Aorta (tissue), 5 donors: ENCODE results near the gene GPC3. TPM values are rescaled to one million over a fixed set of nuclear protein-coding genes. Genes with fewer than 3 reads are reported as not detected.
"Not testable (repeated sequence)": the region's sequence is repeated elsewhere in the genome, so short reads cannot be mapped to it uniquely, and the experiment has no call there.

ENCODE experiments used
- ATAC-seq: fragments of 200-7000 bp; cut with Tn5 transposase; one replicate; pipeline ENCODE4 v1.9.1; 2022; ENCODE audit warnings: moderate library complexity; ENCODE audit not compliant: low FRiP score
- DNase-seq, 2 donors: peaks; one replicate each; pipeline ENCODE4 v3.0.0-alpha.2; 2020
- H3K27ac ChIP-seq, 2 donors: one replicate each; pipeline ENCODE4 v1.5.1; 2013; ENCODE audit warnings: low read length in 2 of 2, mild to moderate bottlenecking in 2 of 2, moderate library complexity in 2 of 2, control low read depth in 1 of 2, inconsistent platforms in 1 of 2, low read depth in 1 of 2
- H3K27me3 ChIP-seq, 2 donors: one replicate each; pipeline ENCODE4 v1.6.1; 2013; ENCODE audit warnings: control low read depth in 1 of 2, low read length in 1 of 2, mild to moderate bottlenecking in 1 of 2, moderate library complexity in 1 of 2; ENCODE audit not compliant: insufficient read depth in 2 of 2, control insufficient read depth in 1 of 2
- H3K36me3 ChIP-seq, 2 donors: one replicate each; pipeline ENCODE4 v1.6.1; 2013; ENCODE audit warnings: control low read depth in 1 of 2, low read length in 1 of 2, mild to moderate bottlenecking in 1 of 2; ENCODE audit not compliant: insufficient read depth in 2 of 2, control insufficient read depth in 1 of 2
- H3K4me1 ChIP-seq, 2 donors: one replicate each; pipeline ENCODE4 v1.6.1; 2013; ENCODE audit warnings: low read length in 2 of 2, control low read depth in 1 of 2, mild to moderate bottlenecking in 1 of 2, moderate library complexity in 1 of 2; ENCODE audit not compliant: insufficient read depth in 2 of 2, control insufficient read depth in 1 of 2
- H3K4me3 ChIP-seq, 2 donors: one replicate each; pipeline ENCODE4 v1.5.1; 2013; ENCODE audit warnings: low read length in 2 of 2, control low read depth in 1 of 2, mild to moderate bottlenecking in 1 of 2
- H3K9me3 ChIP-seq: one replicate; pipeline ENCODE4 v1.6.1; 2013; ENCODE audit warnings: mild to moderate bottlenecking, low read length; ENCODE audit not compliant: control insufficient read depth
- WGBS, 2 donors: extraction: QIAGEN DNeasy Blood & Tissue Kit; methylation state at CpG; one replicate each; pipeline ENCODE4 v1.1.7; 2013; 5-methylcytosine and 5-hydroxymethylcytosine counted together
- intact Hi-C, 2 donors: fragments of 100-400 bp; cut with DNase I; formaldehyde crosslinking; loops; one replicate each; pipeline versions ENCODE4 v1.14.2 to v1.15.0; 2022
- polyA plus RNA-seq, 2 donors: library from polyadenylated mRNA; stranded (reverse); fragments of 200-250 nt; gene quantifications; one replicate each; pipeline ENCODE4 v1.2.3, GENCODE V29; 2013
- total RNA-seq, 2 donors: library from RNA; stranded (reverse); fragmentation: NEBNext Ultra II Directional; extraction: Animal tissue kit (Norgen Biotek cat#: 25700); gene quantifications; one replicate each; pipeline ENCODE4 v1.2.1, GENCODE V29; 2021
- donor health status: healthy with polysubstance abuse.
- donor health status: Bipolar disorder and iron deficiency.
- donor health status: DM: no; HTN: no; CAD: no.
- donor health status: DM: no; HTN: no; CAD: no.
- donor health status: DM: yes; HTN: yes; CAD: no.

The GPC3 gene
- total and polyA plus RNA-seq, 4 donors = 1.1 to 13.2 (median 5.0) TPM

DNA sequence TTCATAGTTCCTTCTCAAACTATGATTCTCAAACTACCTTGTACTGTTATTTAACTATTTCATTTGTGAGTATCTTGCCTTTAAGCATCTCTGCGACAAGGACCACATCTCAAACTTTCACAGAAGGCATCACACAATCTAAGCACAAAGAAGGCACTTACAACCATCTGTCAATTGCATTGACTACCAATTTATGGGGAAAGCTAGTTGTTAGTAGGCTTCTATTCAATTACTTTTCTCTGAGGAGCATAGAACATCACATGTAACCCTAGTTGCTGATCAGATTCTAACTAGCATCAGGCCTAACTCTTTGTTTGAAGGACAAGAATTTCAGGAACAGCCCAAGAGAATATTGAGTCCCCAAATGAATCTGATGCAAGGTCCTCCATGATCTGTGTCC is 74.9 kb downstream of the GPC3 start:
- Histone ChIP-seq H3K9me3 (no peaks in the 10 kb centered on the region), H3K36me3 (no peaks in the 10 kb centered on the region), H3K27me3 (no peaks in the 10 kb centered on the region), H3K27ac (no peak overlapping the region), H3K4me1 (peaks cover 0 to 2% of the 10 kb centered on the region in 2 donors), H3K4me3 (no peak overlapping the region)
- intact Hi-C loops = no loop called here
- DNase-seq = no peak
- 92 to 95% methylated on average over 1 of the region's 1 CpG for WGBS, 2 donors
- ATAC-seq = no peak

- no peaks in the 10 kb centered on the region for H3K36me3 ChIP-seq
- peaks cover 0 to 2% of the 10 kb centered on the region in 2 donors for H3K4me1 ChIP-seq
- no peaks in the 10 kb centered on the region for H3K9me3 ChIP-seq
- H3K4me3 ChIP-seq = no peak overlapping the region
- DNase-seq (no peak), ATAC-seq (no peak)
- intact Hi-C loops = no loop called here
- no peak overlapping the region for H3K27ac ChIP-seq
- H3K27me3 ChIP-seq = no peaks in the 10 kb centered on the region
Observed at GRCh38 chrX:133909888-133910287, 75.5 kb downstream of the GPC3 start.

GRCh38 chrX:133908223-133908955 is 77.0 kb downstream of the GPC3 start:
- no peaks in the 10 kb centered on the region for H3K36me3 ChIP-seq
- peaks cover 0 to 2% of the 10 kb centered on the region in 2 donors for H3K4me1 ChIP-seq
- H3K4me3 ChIP-seq = no peak overlapping the region
- intact Hi-C loops = no loop called here
- 58 to 89% methylated on average over 3 of the region's 3 CpGs for WGBS, 2 donors
- no peaks in the 10 kb centered on the region for H3K9me3 ChIP-seq
- DNase-seq = no peak
- no peaks in the 10 kb centered on the region for H3K27me3 ChIP-seq
- no peak overlapping the region for H3K27ac ChIP-seq
- ATAC-seq = no peak

GRCh38 chrX:133907606-133908005 is 77.8 kb downstream of the GPC3 start:
- Histone ChIP-seq H3K4me3 (no peak overlapping the region), H3K27ac (no peak overlapping the region), H3K4me1 (peaks cover 0 to 2% of the 10 kb centered on the region in 2 donors), H3K9me3 (no peaks in the 10 kb centered on the region), H3K27me3 (no peaks in the 10 kb centered on the region), H3K36me3 (no peaks in the 10 kb centered on the region)
- intact Hi-C loops = no loop called here
- ATAC-seq (no peak), DNase-seq (no peak)
- 24 to 25% methylated on average over 2 of the region's 2 CpGs for WGBS, 2 donors

- Histone ChIP-seq H3K4me3 (no peak overlapping the region), H3K27ac (no peak overlapping the region), H3K36me3 (no peaks in the 10 kb centered on the region), H3K4me1 (no peaks in the 10 kb centered on the region), H3K9me3 (no peaks in the 10 kb centered on the region), H3K27me3 (no peaks in the 10 kb centered on the region)
- 72 to 78% methylated on average over 3 of the region's 3 CpGs for WGBS, 2 donors
- intact Hi-C loops = no loop called here
- ATAC-seq (no peak), DNase-seq (no peak)
Observed at GRCh38 chrX:133905305-133905704, 80.1 kb downstream of the GPC3 start.

- Histone ChIP-seq H3K36me3 (no peaks in the 10 kb centered on the region), H3K27ac (no peak overlapping the region), H3K9me3 (no peaks in the 10 kb centered on the region), H3K27me3 (no peaks in the 10 kb centered on the region), H3K4me1 (no peaks in the 10 kb centered on the region), H3K4me3 (no peak overlapping the region)
- WGBS, 2 donors = 58 to 68% methylated on average over 4 of the region's 4 CpGs
- ATAC-seq (no peak), DNase-seq (no peak)
- intact Hi-C loops = no loop called here
Observed at GRCh38 chrX:133897593-133898163, 87.7 kb downstream of the GPC3 start.

DNA sequence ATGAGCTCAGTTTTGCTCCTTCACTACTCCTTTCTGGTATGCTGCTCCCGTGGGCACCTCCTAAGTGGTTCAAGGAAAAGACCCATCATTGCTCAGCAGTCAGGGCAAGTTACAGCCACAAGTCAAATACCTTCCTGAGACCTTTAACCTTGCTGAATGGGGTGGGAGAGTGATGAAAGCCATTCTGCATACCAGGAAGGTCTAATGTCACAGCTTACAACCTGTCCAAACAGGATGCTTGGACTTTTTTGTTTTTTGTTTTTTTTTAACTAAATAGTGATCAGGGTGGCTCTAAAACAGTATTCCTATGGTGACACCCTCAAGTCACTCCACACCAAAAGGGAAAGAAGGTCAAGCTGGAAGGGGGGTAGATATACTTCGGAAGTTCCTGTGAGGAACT is 93.1 kb downstream of the GPC3 start:
- no peaks in the 10 kb centered on the region for H3K4me1 ChIP-seq
- ATAC-seq (no peak), DNase-seq (no peak)
- H3K4me3 ChIP-seq = no peak overlapping the region
- no peaks in the 10 kb centered on the region for H3K36me3 ChIP-seq
- no peaks in the 10 kb centered on the region for H3K9me3 ChIP-seq
- no peak overlapping the region for H3K27ac ChIP-seq
- intact Hi-C loops = no loop called here
- no peaks in the 10 kb centered on the region for H3K27me3 ChIP-seq
- WGBS, 2 donors = 44 to 50% methylated on average over 2 of the region's 2 CpGs

DNA sequence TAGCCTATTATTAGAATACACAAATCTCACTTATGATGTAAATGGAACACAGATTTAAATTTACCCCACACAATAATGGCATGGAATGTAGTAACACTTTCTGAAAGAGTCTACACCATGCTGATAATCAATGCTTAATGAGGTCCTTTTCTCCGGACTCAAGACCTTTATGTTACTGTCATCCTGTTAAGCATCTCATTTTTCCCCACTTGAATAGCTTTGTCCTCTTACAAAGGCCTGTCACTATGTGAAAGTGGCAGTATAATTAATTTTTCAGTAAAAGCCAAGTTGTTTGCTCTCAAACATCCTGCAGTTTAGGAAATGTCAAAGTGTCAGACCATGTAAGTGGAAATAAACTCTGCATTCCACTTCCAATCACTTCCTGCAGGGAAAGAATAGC is 96.4 kb downstream of the GPC3 start:
- no peaks in the 10 kb centered on the region for H3K9me3 ChIP-seq
- no peaks in the 10 kb centered on the region for H3K36me3 ChIP-seq
- H3K4me3 ChIP-seq = no peak overlapping the region
- intact Hi-C loops = no loop called here
- ATAC-seq (no peak), DNase-seq (no peak)
- no peaks in the 10 kb centered on the region for H3K27me3 ChIP-seq
- H3K4me1 ChIP-seq = no peaks in the 10 kb centered on the region
- H3K27ac ChIP-seq = no peak overlapping the region
- WGBS, 2 donors = 62 to 80% methylated on average over 1 of the region's 1 CpG

DNA sequence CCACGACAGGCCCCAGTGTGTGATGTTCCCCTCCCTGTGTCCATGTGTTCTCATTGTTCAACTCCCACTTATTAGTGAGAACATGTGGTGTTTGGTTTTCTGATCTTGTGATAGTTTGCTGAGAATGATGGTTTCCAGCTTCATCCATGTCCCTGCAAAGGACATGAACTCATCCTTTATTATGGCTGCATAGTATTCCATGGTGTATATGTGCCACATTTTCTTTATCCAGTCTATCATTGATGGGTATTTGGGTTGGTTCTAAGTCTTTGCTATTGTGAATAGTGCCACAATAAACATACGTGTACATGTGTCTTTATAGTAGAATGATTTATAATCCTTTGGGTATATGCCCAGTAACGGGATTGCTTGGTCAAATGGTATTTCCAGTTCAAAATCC is 97.3 kb downstream of the GPC3 start:
- intact Hi-C loops, ATAC-seq, H3K27ac ChIP-seq, DNase-seq, H3K9me3 ChIP-seq, H3K36me3 ChIP-seq, H3K4me1 ChIP-seq, H3K27me3 ChIP-seq, H3K4me3 ChIP-seq: not testable (repeated sequence)
- 59 to 67% methylated on average over 3 of the region's 3 CpGs for WGBS, 2 donors
